SH-SY5Y (cell line): Measurements from ENCODE around the gene SLC15A2.

Source experiments
- GATA2 ChIP-seq: IDR thresholded peaks from 2 replicates; pipeline ENCODE4 v1.6.1; 2011; ENCODE audit warnings: mild to moderate bottlenecking, low read depth, low read length
- GATA3 ChIP-seq: IDR thresholded peaks from 2 replicates; pipeline ENCODE4 v1.6.1; 2011; ENCODE audit warnings: low read depth, mild to moderate bottlenecking, low read length, moderate library complexity

Gene SLC15A2

GRCh38 chr3:121992601-121993560 lies 98.7 kb downstream of the SLC15A2 start:
- TF ChIP-seq GATA3 (no peak), GATA2 (no peak)
